Measurements from ENCODE around the gene ZDHHC9.

ZDHHC9 gene

GRCh38 chrX:129769467-129770154 lies 74.1 kb downstream of the ZDHHC9 start:
- H3K27ac ChIP-seq, result no peak overlapping the region
- DNase-seq (ENCODE audit: low read depth, low spot score), result no peak

GRCh38 chrX:129768586-129769466 lies 74.9 kb downstream of the ZDHHC9 start:
- H3K27ac ChIP-seq, result no peak overlapping the region
- DNase-seq (ENCODE audit: low read depth, low spot score), result no peak

GRCh38 chrX:129768186-129768585 lies 75.5 kb downstream of the ZDHHC9 start:
- H3K27ac ChIP-seq, result no peak overlapping the region
- no peak for DNase-seq (ENCODE audit: low read depth, low spot score)

GRCh38 chrX:129763666-129764065 lies 80.0 kb downstream of the ZDHHC9 start:
- H3K27ac ChIP-seq, result no peak overlapping the region
- no peak for DNase-seq (ENCODE audit: low read depth, low spot score)

- no peak for DNase-seq (ENCODE audit: low read depth, low spot score)
- H3K27ac ChIP-seq, result no peak overlapping the region
These were observed 81.2 kb downstream of the ZDHHC9 start for GRCh38 chrX:129762448-129762847.

- DNase-seq (ENCODE audit: low read depth, low spot score), result no peak
- no peak overlapping the region for H3K27ac ChIP-seq
These were observed 82.1 kb downstream of the ZDHHC9 start for GRCh38 chrX:129761596-129761995.

- DNase-seq (ENCODE audit: low read depth, low spot score), result no peak
- H3K27ac ChIP-seq, result no peak overlapping the region
These were observed 82.7 kb downstream of the ZDHHC9 start for GRCh38 chrX:129760981-129761380.

- H3K27ac ChIP-seq, result no peak overlapping the region
- no peak for DNase-seq (ENCODE audit: low read depth, low spot score)
These were observed 83.5 kb downstream of the ZDHHC9 start for GRCh38 chrX:129760155-129760554.

- H3K27ac ChIP-seq, result no peak overlapping the region
- DNase-seq (ENCODE audit: low read depth, low spot score), result peak; percentile 37
These were observed 84.1 kb downstream of the ZDHHC9 start for GRCh38 chrX:129759576-129760061.

- H3K27ac ChIP-seq, result no peak overlapping the region
- no peak for DNase-seq (ENCODE audit: low read depth, low spot score)
These were observed 87.7 kb downstream of the ZDHHC9 start for GRCh38 chrX:129755779-129756650.

GRCh38 chrX:129754056-129755024 lies 89.3 kb downstream of the ZDHHC9 start:
- H3K27ac ChIP-seq, result no peak overlapping the region
- no peak for DNase-seq (ENCODE audit: low read depth, low spot score)
